GM23248 (cell line): Measurements from ENCODE around the gene GPR17.

Experiments
- EZH2 ChIP-seq: fragments of 200-600 bp; sonication (generic); IDR thresholded peaks from 2 replicates; pipeline ENCODE4 v1.6.1; 2018; ENCODE audit warnings: antibody characterized with exemption, mild to moderate bottlenecking; ENCODE audit not compliant: insufficient read depth, poor library complexity, severe bottlenecking
- EZH2phosphoT487 ChIP-seq: fragments of 200-600 bp; sonication (generic); IDR thresholded peaks from 2 replicates; pipeline ENCODE4 v1.6.1; 2018; ENCODE audit warnings: antibody characterized with exemption, moderate library complexity, mild to moderate bottlenecking, low read depth; ENCODE audit not compliant: insufficient read depth

- no peak for TF ChIP-seq EZH2phosphoT487
- no peak for TF ChIP-seq EZH2
Observed at GRCh38 chr2:127631541-127631996, 14.4 kb upstream of the GPR17 start.
